ENCODE measurements around the gene GPBP1L1. TPM values are rescaled to one million over a fixed set of nuclear protein-coding genes. Genes with fewer than 3 reads are reported as not detected.
A peak's percentile ranks its signal among the peaks of the same experiment; 100 is the strongest.

The GPBP1L1 gene
- total and polyA plus RNA-seq, 2 of the 13 experiments (the other 11 are each of a cell fraction or from before 2014, with no cell fraction given), result 45.9 to 86.1 TPM

DNA sequence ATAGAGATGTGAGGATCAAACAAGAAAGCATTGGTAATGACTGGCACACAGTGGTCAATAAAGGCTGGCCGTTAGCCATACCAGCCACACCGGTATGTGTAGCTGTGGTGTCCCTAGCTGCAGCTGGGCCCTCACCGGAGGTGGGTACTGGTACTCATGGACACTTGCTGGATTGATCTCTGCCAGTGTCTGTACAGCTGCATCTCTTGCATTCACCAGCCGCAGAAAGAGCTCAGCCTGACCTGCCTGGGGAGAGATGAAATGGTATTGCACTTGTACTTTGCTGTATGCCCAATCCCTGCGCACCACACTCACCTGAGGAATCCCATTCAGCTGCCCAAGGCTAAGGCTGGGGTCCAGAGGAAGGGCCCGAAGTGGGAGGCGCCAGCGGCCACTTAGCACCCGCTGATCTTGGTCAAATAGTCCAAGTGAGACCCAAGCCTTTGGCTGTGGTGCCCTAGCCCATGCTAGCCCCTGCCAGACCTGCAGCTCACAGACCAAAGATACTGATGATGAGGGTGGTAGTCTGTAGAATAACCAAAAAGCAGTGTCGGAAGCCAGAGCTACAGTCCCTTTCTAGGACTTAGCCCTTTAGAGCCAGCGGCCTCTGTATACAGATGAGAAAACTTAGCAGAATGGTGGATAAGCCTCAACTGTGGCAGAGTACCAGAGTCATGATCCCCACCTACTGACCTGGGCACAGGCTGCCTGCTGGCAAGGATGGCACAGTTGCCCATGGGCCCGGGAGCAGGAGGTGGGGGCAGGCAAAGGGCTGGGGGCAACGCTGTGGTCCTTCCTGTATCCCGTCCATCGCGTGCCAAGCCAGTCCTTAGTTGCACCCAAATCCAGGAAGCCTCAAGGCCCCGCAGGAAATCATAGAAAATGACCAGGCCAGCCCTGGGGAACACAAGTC lies 65.5 kb downstream of the GPBP1L1 start:
- no peaks in the 10 kb centered on the region for H3K79me2 ChIP-seq (ENCODE audit: insufficient read depth, low read length)
- ATAC-seq (peak; percentile 19), DNase-seq (ENCODE audit: low spot score) (no peak), FAIRE-seq (no peak)
- no peaks in the 10 kb centered on the region; the same call in 1 of the 2 replicates for H4K20me1 ChIP-seq (ENCODE audit: insufficient read depth, low read length)
- no TSS peak for BruUV-seq (replicated peaks)
- H3K4me3 ChIP-seq (replicated peaks in 1 of 3; ENCODE audit: insufficient read depth in 1 of 3, low read depth in 2 of 3, low read length in 3 of 3), result no peak overlapping the region
- peaks cover 11% of the 10 kb centered on the region for H3K4me1 ChIP-seq (ENCODE audit: insufficient read depth, low read length)
- H3K9me3 ChIP-seq (ENCODE audit: low read length), result no peaks in the 10 kb centered on the region
- peaks cover 15 to 28% of the 10 kb centered on the region in 2 experiments for H3K36me3 ChIP-seq (replicated peaks in 1 of 2; ENCODE audit: control insufficient read depth in 1 of 2, insufficient read depth in 2 of 2, low read length in 2 of 2)
- WGBS (ENCODE audit: low lambda C conversion rate), result 92% methylated on average over 10 of the region's 17 CpGs
- intact Hi-C loops (cut with micrococcal nuclease; ENCODE audit: unreplicated experiment) (no loop called here), in situ Hi-C loops (cut with HindIII; ENCODE audit: extremely low pct_ligation_motif_present, low pct_unique_long_range_greater_than_20kb) (no loop called here)
- H3K27me3 ChIP-seq (ENCODE audit: control insufficient read depth in 1 of 2, insufficient read depth in 2 of 2, low read length in 2 of 2), result no peaks in the 10 kb centered on the region
- ChIA-PET POLR2A (interaction anchor here (1.5 kb wide), 1 partner anchor 66 kb away, joined by 4 read pairs; no protein-coding TSS in a partner anchor), CTCF (ENCODE audit: low intra/inter-chr PET ratio, low total read pairs) (no interaction called here)
- no peak overlapping the region for H3K27ac ChIP-seq (ENCODE audit: extremely low read length, insufficient read depth, low read length)
- no peak overlapping the region for H3K4me2 ChIP-seq (ENCODE audit: low read depth, low read length)
- H2AFZ ChIP-seq (ENCODE audit: low read length), result no peak overlapping the region
- TF ChIP-seq, protein P1, sequence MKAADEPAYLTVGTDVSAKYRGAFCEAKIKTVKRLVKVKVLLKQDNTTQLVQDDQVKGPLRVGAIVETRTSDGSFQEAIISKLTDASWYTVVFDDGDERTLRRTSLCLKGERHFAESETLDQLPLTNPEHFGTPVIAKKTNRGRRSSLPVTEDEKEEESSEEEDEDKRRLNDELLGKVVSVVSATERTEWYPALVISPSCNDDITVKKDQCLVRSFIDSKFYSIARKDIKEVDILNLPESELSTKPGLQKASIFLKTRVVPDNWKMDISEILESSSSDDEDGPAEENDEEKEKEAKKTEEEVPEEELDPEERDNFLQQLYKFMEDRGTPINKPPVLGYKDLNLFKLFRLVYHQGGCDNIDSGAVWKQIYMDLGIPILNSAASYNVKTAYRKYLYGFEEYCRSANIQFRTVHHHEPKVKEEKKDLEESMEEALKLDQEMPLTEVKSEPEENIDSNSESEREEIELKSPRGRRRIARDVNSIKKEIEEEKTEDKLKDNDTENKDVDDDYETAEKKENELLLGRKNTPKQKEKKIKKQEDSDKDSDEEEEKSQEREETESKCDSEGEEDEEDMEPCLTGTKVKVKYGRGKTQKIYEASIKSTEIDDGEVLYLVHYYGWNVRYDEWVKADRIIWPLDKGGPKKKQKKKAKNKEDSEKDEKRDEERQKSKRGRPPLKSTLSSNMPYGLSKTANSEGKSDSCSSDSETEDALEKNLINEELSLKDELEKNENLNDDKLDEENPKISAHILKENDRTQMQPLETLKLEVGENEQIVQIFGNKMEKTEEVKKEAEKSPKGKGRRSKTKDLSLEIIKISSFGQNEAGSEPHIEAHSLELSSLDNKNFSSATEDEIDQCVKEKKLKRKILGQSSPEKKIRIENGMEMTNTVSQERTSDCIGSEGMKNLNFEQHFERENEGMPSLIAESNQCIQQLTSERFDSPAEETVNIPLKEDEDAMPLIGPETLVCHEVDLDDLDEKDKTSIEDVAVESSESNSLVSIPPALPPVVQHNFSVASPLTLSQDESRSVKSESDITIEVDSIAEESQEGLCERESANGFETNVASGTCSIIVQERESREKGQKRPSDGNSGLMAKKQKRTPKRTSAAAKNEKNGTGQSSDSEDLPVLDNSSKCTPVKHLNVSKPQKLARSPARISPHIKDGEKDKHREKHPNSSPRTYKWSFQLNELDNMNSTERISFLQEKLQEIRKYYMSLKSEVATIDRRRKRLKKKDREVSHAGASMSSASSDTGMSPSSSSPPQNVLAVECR (CRISPR knock-in tag; IDR thresholded peaks at IDR 0.05; ENCODE audit: borderline replicate concordance), result 0 out of 2 replicates have a peak, but pooled peaks have one; percentile 18
- TF ChIP-seq ZFP36 (IDR thresholded peaks at IDR 0.05; ENCODE audit: borderline replicate concordance, low read depth, low read length, partially characterized antibody) (no peak), SUZ12 (IDR thresholded peaks at IDR 0.05; ENCODE audit: low read depth, low read length) (no peak)
- H3K9ac ChIP-seq (ENCODE audit: insufficient read depth, low read depth, low read length), result no peak overlapping the region
